Pancreas (tissue), 10 donors: ENCODE results near the gene RNPEPL1. TPM values are rescaled to one million over a fixed set of nuclear protein-coding genes. Genes with fewer than 3 reads are reported as not detected.

Experiments
- ATAC-seq, 4 donors: fragments of 200-7000 bp; cut with Tn5 transposase; one replicate each; pipeline versions ENCODE4 v1.8.0 to v1.9.1; 2020; ENCODE audit warnings: mild to moderate bottlenecking in 4 of 4, moderate library complexity in 4 of 4
- DNase-seq, 6 donors: peaks; one replicate each; pipeline ENCODE4 v3.0.0-alpha.2; 2020
- FAIRE-seq: peaks from 2 replicates; lab custom pipeline; 2012; peaks lifted over from hg19 to GRCh38; lab: Jason Lieb, UNC
- H3K27ac ChIP-seq, 4 donors: fragments of 200-600 bp; sonication (generic); 1 replicate in 3 of 4; 2 replicates in 1 of 4; pipeline versions ENCODE4 v1.5.0 to v1.8.0; 2020
- H3K27me3 ChIP-seq, 4 donors: fragments of 200-600 bp; one replicate each; pipeline ENCODE4 v1.8.0; 2021
- H3K36me3 ChIP-seq, 3 donors: fragments of 200-600 bp; sonication (generic) in 1 of 3; one replicate each; pipeline versions ENCODE4 v1.5.0 to v1.8.0; 2020 to 2021
- H3K4me1 ChIP-seq, 3 donors: fragments of 200-600 bp; one replicate each; pipeline ENCODE4 v1.8.0; 2021
- H3K4me3 ChIP-seq, 4 donors: fragments of 200-600 bp; sonication (generic) in 2 of 4; one replicate each; pipeline versions ENCODE4 v1.5.0 to v1.8.0; 2020 to 2021
- H3K9me3 ChIP-seq, 4 donors: fragments of 200-600 bp; one replicate each; pipeline ENCODE4 v1.8.0; 2021
- CTCF ChIP-seq, 4 donors: fragments of 200-600 bp; sonication (generic) in 3 of 4; IDR thresholded peaks; one replicate each; pipeline versions ENCODE4 v1.5.0 to v1.8.0; 2021; ENCODE audit warnings: antibody characterized with exemption in 4 of 4
- WGBS, 2 donors: extraction: QIAGEN DNeasy Blood & Tissue Kit; methylation state at CpG; one replicate each; pipeline ENCODE4 v1.1.7; 2013; 5-methylcytosine and 5-hydroxymethylcytosine counted together
- intact Hi-C, 3 donors: fragments of 100-400 bp; cut with DNase I; formaldehyde crosslinking; loops; one replicate each; pipeline versions ENCODE4 v1.11.1 to v1.14.2; 2022
- polyA plus RNA-seq, 2 donors: library from polyadenylated mRNA; stranded (reverse); fragments of 200-250 nt; gene quantifications; one replicate each; pipeline ENCODE4 v1.2.3, GENCODE V29; 2013
- total RNA-seq, 6 donors: library from RNA; stranded (reverse); fragmentation: NEBNext Ultra II Directional in 4 of 6; extraction: Animal tissue kit (Norgen Biotek cat#: 25700) in 4 of 6; gene quantifications; one replicate each; pipeline versions ENCODE4 v1.2.1 to v1.2.4, GENCODE V29; 2021 to 2023
- donor health status: healthy with polysubstance abuse.
- donor health status: DM: no; HTN: no; CAD: no; lungs with moderate emphysema.
- donor health status: DM: no; HTN: no; CAD: no.
- donor health status: control.
- donor health status: control.
- donor health status: Bipolar disorder and iron deficiency.
- donor health status: DM: yes; HTN: yes; CAD: no.
- donor health status: DM: no; HTN: no; CAD: no.
- donor health status: DM: no; HTN: no; CAD: no.
- donor health status: DM: yes; HTN: yes; CAD: no.

The RNPEPL1 gene
- total and polyA plus RNA-seq, 8 donors, result 37.1 to 195 (median 43.9) TPM

- no peak overlapping the region for H3K4me3 ChIP-seq
- intact Hi-C loops, result no loop called here
- WGBS, 2 donors, result 86 to 89% methylated on average over 21 of the region's 21 CpGs
- no peak overlapping the region for H3K27ac ChIP-seq
- peaks cover 5 to 16% (median 8%) of the 10 kb centered on the region in 3 donors for H3K4me1 ChIP-seq
- H3K27me3 ChIP-seq, result no peaks in the 10 kb centered on the region
- FAIRE-seq, result no peak
- H3K36me3 ChIP-seq, result peaks cover 0 to 30% (median 16%) of the 10 kb centered on the region in 3 donors
- no peak for TF ChIP-seq CTCF (IDR thresholded peaks at IDR 0.05)
- no peaks in the 10 kb centered on the region for H3K9me3 ChIP-seq
- ATAC-seq, result no peak
- DNase-seq, result peak in 3 of 6 donors; percentile 62 to 84 (median 63)
These were observed 6.3 kb downstream of the RNPEPL1 start for GRCh38 chr2:240574386-240575100.

GRCh38 chr2:240575101-240575965 is 7.0 kb downstream of the RNPEPL1 start:
- Histone ChIP-seq H3K27ac (no peak overlapping the region), H3K9me3 (no peaks in the 10 kb centered on the region), H3K36me3 (peaks cover 0 to 30% (median 16%) of the 10 kb centered on the region in 3 donors), H3K4me3 (no peak overlapping the region), H3K27me3 (no peaks in the 10 kb centered on the region), H3K4me1 (peaks cover 5 to 15% (median 8%) of the 10 kb centered on the region in 3 donors)
- FAIRE-seq (no peak), DNase-seq (peak in 2 of 6 donors; percentile 32 to 71), ATAC-seq (no peak)
- intact Hi-C loops, result no loop called here
- no peak for TF ChIP-seq CTCF (IDR thresholded peaks at IDR 0.05)
- WGBS, 2 donors, result 86% methylated on average over 23 of the region's 23 CpGs

GRCh38 chr2:240576036-240576435 is 7.8 kb downstream of the RNPEPL1 start:
- no peak for TF ChIP-seq CTCF (IDR thresholded peaks at IDR 0.05)
- Histone ChIP-seq H3K4me3 (no peak overlapping the region), H3K27me3 (no peaks in the 10 kb centered on the region), H3K27ac (no peak overlapping the region), H3K36me3 (peaks cover 0 to 30% (median 16%) of the 10 kb centered on the region in 3 donors), H3K9me3 (no peaks in the 10 kb centered on the region), H3K4me1 (peaks cover 7 to 14% (median 8%) of the 10 kb centered on the region in 3 donors)
- DNase-seq (peak in 1 of 6 donors; percentile 11), FAIRE-seq (no peak), ATAC-seq (no peak)
- intact Hi-C loops, result no loop called here
- WGBS, 2 donors, result 78 to 83% methylated on average over 6 of the region's 6 CpGs

GRCh38 chr2:240576436-240577205 is 8.3 kb downstream of the RNPEPL1 start:
- H3K27me3 ChIP-seq, result no peaks in the 10 kb centered on the region
- H3K4me3 ChIP-seq, result no peak overlapping the region
- 92 to 93% methylated on average over 32 of the region's 32 CpGs for WGBS, 2 donors
- ATAC-seq (no peak), FAIRE-seq (no peak), DNase-seq (peak in 3 of 6 donors; percentile 52 to 80 (median 57))
- no peak for TF ChIP-seq CTCF (IDR thresholded peaks at IDR 0.05)
- H3K4me1 ChIP-seq, result peaks cover 7 to 14% (median 8%) of the 10 kb centered on the region in 3 donors
- no peak overlapping the region for H3K27ac ChIP-seq
- H3K9me3 ChIP-seq, result no peaks in the 10 kb centered on the region
- H3K36me3 ChIP-seq, result peaks cover 0 to 30% (median 16%) of the 10 kb centered on the region in 3 donors
- intact Hi-C loops, result no loop called here
